ENCODE measurements around the gene ARHGAP26.

The ARHGAP26 gene

DNA sequence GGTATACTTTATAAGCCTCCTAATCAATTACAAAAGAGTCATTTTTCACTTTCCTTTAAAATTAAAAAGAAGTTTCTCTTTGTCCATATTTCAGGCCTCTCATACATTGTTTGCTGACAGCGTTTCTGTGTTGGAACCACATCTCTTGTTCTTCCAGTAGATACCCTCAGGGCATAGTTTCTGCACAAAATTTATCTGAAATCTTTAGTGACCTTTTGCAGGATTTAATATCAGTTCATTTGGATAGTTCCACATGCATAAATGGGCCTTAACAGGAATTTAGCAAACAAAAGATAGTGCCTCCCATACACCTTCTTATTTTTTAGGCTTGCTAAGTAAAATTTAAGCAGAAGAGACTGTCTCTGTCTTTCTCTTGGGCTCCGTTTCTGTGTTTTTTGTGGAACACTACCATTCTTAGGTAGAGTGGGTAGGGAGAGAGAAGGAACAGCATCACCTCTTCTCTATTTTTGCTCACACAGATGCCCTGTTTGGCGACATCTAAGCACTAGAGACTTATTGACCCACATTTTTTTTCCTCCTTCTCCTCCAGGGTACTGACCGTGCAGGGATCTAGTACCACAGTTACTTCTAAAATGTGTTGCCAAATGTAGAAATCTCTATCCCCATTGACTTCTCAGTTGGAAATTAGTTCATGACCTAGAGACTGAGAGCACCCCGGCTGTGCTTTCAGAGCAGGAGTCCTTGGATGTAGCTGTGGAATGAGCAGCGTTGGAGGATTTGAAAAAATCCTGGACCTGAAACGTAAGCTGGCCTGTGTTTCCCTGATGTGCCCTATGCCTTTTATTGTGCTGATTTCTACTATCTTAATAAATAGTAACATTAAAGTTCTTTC lies 22.1 kb downstream of the ARHGAP26 start:
- TF ChIP-seq, protein P1, sequence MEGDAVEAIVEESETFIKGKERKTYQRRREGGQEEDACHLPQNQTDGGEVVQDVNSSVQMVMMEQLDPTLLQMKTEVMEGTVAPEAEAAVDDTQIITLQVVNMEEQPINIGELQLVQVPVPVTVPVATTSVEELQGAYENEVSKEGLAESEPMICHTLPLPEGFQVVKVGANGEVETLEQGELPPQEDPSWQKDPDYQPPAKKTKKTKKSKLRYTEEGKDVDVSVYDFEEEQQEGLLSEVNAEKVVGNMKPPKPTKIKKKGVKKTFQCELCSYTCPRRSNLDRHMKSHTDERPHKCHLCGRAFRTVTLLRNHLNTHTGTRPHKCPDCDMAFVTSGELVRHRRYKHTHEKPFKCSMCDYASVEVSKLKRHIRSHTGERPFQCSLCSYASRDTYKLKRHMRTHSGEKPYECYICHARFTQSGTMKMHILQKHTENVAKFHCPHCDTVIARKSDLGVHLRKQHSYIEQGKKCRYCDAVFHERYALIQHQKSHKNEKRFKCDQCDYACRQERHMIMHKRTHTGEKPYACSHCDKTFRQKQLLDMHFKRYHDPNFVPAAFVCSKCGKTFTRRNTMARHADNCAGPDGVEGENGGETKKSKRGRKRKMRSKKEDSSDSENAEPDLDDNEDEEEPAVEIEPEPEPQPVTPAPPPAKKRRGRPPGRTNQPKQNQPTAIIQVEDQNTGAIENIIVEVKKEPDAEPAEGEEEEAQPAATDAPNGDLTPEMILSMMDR (IDR thresholded peaks at IDR 0.05): no peak
- no peak for DNase-seq
- no peak overlapping the region for H3K27ac ChIP-seq
- intact Hi-C loops (cut with DNase I; ENCODE audit: low total_unique reads): no loop called here
- H3K36me3 ChIP-seq: no peaks in the 10 kb centered on the region
- peaks cover 0 to 8% (median 0%) of the 10 kb centered on the region in 4 donors for H3K4me1 ChIP-seq
- no peaks in the 10 kb centered on the region for H3K27me3 ChIP-seq
- H3K4me3 ChIP-seq: no peak overlapping the region
- no peaks in the 10 kb centered on the region for H3K9me3 ChIP-seq

DNA sequence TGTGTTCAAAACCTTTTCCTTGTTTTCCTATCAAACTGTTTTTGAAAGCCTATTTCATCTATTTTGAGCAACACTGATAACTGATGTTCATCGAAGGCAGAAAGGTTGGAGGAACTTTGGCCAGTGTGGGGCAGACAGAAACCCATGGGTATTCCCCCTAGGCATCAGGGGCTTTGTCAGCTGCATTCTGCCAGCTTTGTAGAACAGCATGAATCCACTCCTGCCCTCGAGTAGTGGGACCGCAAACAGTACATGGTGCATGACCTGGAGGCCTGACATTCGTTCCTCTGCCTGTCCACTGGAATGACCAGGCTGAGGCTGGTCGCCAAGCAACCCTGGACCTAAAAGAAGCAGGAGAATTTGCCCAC lies 22.7 kb downstream of the ARHGAP26 start:
- H3K9me3 ChIP-seq: no peaks in the 10 kb centered on the region
- intact Hi-C loops (cut with DNase I; ENCODE audit: low total_unique reads): no loop called here
- no peak for DNase-seq
- no peak overlapping the region for H3K27ac ChIP-seq
- H3K4me1 ChIP-seq: peaks cover 0 to 8% (median 0%) of the 10 kb centered on the region in 4 donors
- TF ChIP-seq, protein P1 (IDR thresholded peaks at IDR 0.05): no peak
- H3K36me3 ChIP-seq: no peaks in the 10 kb centered on the region
- H3K4me3 ChIP-seq: no peak overlapping the region
- H3K27me3 ChIP-seq: no peaks in the 10 kb centered on the region

DNA sequence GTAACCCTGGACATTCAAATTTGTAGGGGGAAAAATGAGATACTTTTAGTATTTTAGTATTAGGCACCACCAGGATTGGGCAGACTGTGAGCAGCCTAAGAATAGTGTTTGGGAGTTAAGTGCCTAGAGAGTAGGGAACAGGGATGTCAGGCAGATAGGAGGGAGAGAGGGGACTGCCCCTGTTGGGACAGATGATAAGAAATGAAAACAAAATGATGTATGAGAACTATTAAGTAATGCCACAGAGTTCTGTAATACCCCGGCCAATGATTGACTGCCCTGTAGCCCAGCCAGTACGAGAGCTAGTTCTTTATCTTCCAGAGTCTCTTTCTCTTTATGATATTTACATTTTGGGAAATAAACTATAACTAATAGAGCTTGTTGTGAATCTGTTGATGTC lies 24.4 kb downstream of the ARHGAP26 start:
- H3K4me3 ChIP-seq: no peak overlapping the region
- DNase-seq: no peak
- H3K9me3 ChIP-seq: no peaks in the 10 kb centered on the region
- no peaks in the 10 kb centered on the region for H3K27me3 ChIP-seq
- intact Hi-C loops (cut with DNase I; ENCODE audit: low total_unique reads): no loop called here
- TF ChIP-seq, protein P1 (IDR thresholded peaks at IDR 0.05): no peak
- H3K36me3 ChIP-seq: no peaks in the 10 kb centered on the region
- no peak overlapping the region for H3K27ac ChIP-seq
- peaks cover 0 to 8% (median 0%) of the 10 kb centered on the region in 4 donors for H3K4me1 ChIP-seq

DNA sequence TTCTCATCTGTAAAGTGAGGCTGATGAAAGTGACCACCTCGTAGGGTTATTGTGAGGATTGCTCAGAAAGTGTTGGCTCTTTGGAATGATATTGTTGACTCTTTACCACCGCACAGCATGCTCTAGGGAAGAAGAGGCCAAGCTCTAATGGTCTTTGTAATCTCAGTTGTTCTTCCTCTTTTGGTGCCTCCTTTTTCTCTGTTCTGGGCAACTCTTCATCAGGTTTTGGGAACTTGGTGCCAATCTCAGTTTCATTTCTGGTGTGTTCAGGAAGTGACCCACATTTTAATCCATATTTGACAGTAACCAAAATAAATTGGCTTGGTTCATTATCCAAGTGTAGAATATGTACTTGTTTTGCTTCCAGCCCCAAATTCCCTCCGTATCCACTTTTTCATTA lies 25.1 kb downstream of the ARHGAP26 start:
- peaks cover 0 to 8% (median 0%) of the 10 kb centered on the region in 4 donors for H3K4me1 ChIP-seq
- DNase-seq: no peak
- no peak overlapping the region for H3K27ac ChIP-seq

DNA sequence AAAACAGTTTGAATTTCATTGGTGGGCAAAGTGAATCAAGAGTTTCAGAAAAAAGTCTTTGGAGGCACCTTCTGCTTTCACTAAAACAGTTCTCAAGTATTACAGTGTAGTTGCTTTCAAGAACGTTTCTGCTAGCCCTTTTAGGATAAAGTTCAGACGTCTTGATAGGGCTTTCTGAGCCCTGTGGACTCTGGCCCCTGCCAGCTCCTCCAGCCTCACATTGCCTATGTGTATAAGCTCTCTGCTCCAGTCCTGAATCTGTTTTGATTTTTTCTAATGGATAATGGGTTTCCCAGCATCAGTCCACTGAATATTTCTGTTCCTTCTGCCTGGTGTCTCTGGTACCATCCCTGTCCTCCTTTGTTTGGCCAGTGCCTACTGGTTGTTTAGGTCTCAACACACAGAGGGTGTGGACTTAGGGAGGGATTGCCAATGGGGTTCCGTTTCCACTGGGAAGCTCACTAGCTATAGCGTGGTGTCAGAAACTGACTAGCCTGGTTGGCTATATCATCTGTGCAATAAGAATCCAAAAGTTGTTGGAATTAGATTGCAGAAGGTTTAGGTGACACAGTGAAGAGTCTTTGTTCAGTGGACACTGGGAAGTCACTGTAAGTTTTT lies 26.4 kb downstream of the ARHGAP26 start:
- Histone ChIP-seq H3K27ac (no peak overlapping the region), H3K27me3 (no peaks in the 10 kb centered on the region), H3K4me3 (no peak overlapping the region), H3K4me1 (peaks cover 0 to 8% (median 0%) of the 10 kb centered on the region in 4 donors), H3K9me3 (no peaks in the 10 kb centered on the region), H3K36me3 (no peaks in the 10 kb centered on the region)
- TF ChIP-seq, protein P1 (IDR thresholded peaks at IDR 0.05): no peak
- DNase-seq: no peak
- intact Hi-C loops (cut with DNase I; ENCODE audit: low total_unique reads): no loop called here

More for the DNA sequence above, 25.1 kb downstream of the ARHGAP26 start:
- no peaks in the 10 kb centered on the region for H3K27me3 ChIP-seq
- intact Hi-C loops (cut with DNase I; ENCODE audit: low total_unique reads): no loop called here
- TF ChIP-seq, protein P1 (IDR thresholded peaks at IDR 0.05): no peak
- no peaks in the 10 kb centered on the region for H3K36me3 ChIP-seq
- no peak overlapping the region for H3K4me3 ChIP-seq
- no peaks in the 10 kb centered on the region for H3K9me3 ChIP-seq
